CD1c-positive myeloid dendritic cell (primary cell): Measurements from ENCODE around the gene ABCA3.

Experiments
- DNase-seq: peaks from one replicate; pipeline ENCODE4 v3.0.0-alpha.2; 2016; ENCODE audit errors: extremely low spot score

The ABCA3 gene

GRCh38 chr16:2235234-2235651 is 105.3 kb downstream of the ABCA3 start:
- DNase-seq: no peak

- DNase-seq: no peak
Measured at GRCh38 chr16:2234813-2235170, 105.7 kb downstream of the ABCA3 start.

GRCh38 chr16:2233872-2234812 is 106.4 kb downstream of the ABCA3 start:
- DNase-seq: no peak

GRCh38 chr16:2233046-2233775 is 107.3 kb downstream of the ABCA3 start:
- DNase-seq: no peak

GRCh38 chr16:2232094-2232990 is 108.2 kb downstream of the ABCA3 start:
- no peak for DNase-seq

GRCh38 chr16:2231016-2231931 is 109.3 kb downstream of the ABCA3 start:
- DNase-seq: no peak

GRCh38 chr16:2230376-2230775 is 110.2 kb downstream of the ABCA3 start:
- DNase-seq: peak; percentile 26

- DNase-seq: no peak
Measured at GRCh38 chr16:2229632-2230250, 110.8 kb downstream of the ABCA3 start.

- DNase-seq: no peak
Measured at GRCh38 chr16:2229091-2229490, 111.4 kb downstream of the ABCA3 start.

GRCh38 chr16:2228161-2228824 is 112.2 kb downstream of the ABCA3 start:
- DNase-seq: no peak

- DNase-seq: no peak
Measured at GRCh38 chr16:2226918-2227317, 113.6 kb downstream of the ABCA3 start.

GRCh38 chr16:2226245-2226793 is 114.2 kb downstream of the ABCA3 start:
- DNase-seq: no peak
